Keratinocyte (primary cell): ENCODE results near the gene KMT2C.

ENCODE experiments used
- CTCF ChIP-seq, 3 experiments: IDR thresholded peaks in 1 of 3; conservative IDR thresholded peaks in 1 of 3; optimal IDR thresholded peaks in 1 of 3; 2 replicates in 2 of 3; 3 replicates in 1 of 3; pipeline versions ENCODE3 to v1.5.1; 2011; ENCODE audit warnings: low read length in 3 of 3, mild to moderate bottlenecking in 3 of 3, moderate library complexity in 2 of 3, control low read depth in 1 of 3, inconsistent platforms in 1 of 3; ENCODE audit not compliant: insufficient read depth in 2 of 3; ENCODE audit errors: extremely low read depth in 1 of 3
- EZH2 ChIP-seq: IDR thresholded peaks from one replicate; pipeline ENCODE4 v1.6.1; 2012; ENCODE audit warnings: inconsistent platforms, mild to moderate bottlenecking, low read length, moderate library complexity

- TF ChIP-seq CTCF (optimal IDR thresholded peaks at IDR 0.05 in 1 of 3, IDR thresholded peaks at IDR 0.05 in 1 of 3, conservative IDR thresholded peaks at IDR 0.05 in 1 of 3; ENCODE audit: extremely low read depth in 1 of 3, insufficient read depth in 2 of 3, low read length in 3 of 3), result no peak
- TF ChIP-seq EZH2, result no peak
Measured at GRCh38 chr7:152312316-152312715, 123.5 kb downstream of the KMT2C start.
